ENCODE results near the gene UBE2D2.

Gene UBE2D2

DNA sequence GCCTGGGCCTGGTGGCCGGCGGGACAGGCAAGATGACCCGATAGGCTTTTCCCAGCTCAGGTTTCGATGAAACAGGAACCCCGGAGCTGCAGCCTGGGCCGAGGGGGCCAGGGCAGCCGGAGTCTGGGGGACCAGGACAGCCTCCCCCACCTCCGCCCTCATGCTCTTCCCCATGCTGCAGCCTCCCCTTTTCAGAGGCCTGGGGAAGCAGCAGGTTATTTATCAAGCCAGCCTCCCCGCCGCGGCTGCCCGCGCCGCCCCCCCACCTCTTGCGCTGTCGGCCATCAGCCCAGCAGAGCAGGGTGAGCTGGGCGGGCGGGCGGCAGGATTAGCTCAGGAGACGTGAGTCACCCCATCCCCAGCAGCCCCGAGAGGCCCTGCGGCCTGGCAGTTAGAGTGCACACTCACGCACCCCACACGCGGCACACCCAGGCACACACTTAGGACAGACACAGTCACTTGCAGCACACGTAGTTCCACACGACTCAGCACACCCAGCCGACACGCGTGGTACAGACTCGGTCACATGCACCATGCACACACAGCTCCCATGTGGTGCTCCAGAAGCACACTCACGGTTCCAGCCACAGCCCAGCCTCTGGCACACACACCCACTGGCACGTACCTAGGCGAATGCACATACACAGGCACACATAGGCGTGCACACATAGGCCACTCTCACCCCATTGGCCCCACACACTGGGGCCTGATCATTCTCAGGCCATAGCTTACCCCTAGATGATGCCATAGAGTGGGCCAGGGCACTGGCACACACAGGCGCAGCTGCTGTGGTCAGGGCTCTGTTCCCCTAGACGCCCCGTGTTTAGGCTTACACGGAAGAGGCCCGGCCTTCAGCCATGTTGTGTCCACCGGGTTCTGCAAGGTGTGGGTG lies 100.0 kb downstream of the UBE2D2 start:
- DNase-seq = no peak

DNA sequence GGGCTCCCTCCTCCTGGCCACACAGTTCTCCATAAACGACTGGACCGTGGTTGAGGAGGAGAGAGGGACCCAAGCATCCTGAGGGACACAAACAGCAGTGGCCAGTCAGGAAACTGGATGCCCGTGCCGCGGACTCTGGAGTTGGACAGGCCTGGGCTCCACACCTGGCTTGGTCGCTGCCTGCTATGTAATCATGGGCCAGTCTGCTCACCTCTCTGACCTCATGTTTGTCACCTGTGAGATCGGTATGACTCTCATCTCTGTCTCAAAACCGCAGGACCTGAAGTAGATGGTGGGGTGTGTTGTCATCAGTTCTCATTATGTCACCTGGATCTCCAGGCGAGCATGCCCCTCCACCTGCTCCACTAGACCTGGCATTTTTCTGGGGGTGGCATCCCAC lies 101.5 kb downstream of the UBE2D2 start:
- DNase-seq = no peak

DNA sequence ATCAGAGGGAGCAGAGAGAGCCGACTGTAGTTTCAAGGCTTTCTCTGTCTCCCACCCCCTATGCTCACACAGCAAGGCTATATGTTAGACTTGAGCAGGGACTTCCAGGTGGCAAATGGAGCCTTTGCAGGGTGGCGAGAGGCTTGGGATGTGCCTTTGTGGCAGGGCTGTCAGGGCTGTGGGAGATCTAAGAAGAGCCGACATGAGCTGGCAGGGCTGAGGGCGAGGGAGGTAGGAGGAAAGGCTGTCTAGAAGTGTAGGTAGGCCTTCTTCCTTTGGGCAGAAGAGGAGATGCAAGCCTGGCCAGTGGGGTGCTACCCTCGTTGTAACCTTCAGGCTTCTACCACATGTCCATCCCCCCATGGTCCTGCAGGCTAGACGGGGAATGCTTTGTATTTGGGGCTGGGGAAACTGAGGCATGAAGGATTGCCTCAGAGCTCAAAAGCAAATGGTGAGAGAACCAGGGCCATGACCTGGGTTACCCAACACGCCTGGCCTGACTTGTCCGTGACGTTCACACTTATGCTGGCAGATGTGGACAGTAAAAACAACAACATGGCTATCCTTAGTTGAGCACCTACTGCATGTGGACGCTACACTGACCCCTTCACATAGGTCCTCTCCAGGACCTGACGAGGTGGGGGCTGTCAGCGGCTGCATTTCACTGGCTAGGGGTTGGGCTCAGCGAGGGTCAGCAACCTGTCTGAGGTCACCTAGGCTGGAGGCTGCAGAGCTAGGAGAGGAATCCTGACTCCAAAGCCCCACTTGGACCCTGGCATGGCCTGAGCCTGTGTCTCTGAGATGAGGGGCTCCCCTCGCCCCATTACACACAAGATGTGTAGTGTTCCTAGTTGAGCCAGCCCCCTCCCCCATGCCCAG lies 102.3 kb downstream of the UBE2D2 start:
- DNase-seq = no peak

DNA sequence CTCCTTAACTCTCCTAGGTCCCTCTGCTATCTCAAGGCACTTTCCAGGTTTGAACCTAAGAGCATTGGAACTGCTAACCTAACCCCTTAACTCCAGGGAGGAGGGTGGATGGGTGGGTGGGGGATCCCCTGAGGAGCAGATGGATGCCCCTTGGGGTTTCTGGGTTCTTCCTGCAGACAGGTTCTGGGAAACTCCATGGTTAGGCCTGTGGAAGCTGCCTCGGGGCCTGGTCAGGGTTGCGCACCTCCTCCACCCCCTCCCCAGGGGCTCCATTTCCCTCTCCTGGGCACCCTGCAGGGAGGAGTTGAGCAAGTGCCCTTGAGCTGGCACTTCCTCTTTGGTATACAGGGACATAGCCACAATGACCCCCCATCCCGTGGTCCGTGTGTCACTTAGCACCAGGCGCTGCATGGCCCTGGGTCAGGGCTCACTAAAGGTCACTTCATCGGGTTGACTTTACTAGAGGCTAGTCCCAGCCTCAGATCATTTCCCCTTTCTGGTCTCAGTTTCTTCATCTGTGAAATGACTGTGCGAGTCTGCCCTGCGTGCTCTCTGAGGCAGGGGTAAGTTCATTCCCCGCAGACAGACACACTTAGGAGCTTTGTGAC lies 103.1 kb downstream of the UBE2D2 start:
- no peak for DNase-seq

DNA sequence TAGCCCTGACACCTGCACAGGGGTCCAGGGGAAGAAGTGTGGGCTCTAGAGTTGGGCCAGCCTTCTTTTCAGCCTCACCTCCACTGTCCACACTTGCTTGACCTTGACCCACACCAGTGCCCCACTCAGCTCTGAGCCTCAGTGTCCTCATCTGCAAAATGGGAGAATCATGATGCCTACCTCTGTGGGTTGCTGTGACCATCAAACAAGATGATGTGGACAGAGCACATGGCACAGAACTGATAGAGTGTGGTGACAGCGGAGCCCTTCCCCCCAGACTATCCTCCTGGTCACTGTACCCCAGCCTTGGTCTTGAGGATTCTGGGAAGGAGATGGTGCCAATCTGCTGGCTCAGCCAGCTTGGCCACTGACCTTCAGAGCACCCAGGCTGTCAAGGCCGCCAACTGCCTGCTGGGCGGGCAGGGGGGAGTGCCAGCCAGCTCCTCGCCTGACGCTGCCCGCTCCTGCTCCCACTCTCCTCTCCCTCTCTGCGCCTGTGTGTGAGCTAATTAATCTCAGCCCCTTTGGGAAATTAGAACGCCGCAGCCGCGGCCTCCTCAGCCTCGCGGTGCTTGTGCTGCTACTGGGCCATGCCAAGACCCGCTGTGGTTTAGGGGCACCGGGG lies 103.7 kb downstream of the UBE2D2 start:
- no peak for DNase-seq

DNA sequence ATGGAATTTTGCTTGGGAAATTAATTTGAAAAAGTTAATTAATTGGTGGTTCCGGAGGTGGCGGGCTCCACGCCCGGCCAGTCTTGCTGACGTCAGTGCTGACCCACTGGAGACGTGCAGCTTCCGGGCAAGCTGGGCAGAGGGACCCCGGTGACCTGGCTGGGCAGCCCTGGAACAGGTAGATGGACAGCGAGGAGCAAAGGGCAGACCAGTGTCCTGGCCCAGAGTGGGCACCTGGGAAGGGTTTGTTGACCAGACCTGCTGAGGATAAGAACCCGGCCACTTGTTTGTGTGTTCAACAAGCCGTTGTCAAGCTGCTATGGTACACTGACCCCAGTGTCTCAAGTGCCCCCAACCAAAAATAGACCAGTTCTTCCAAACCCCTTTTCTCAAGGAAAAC lies 104.5 kb downstream of the UBE2D2 start:
- no peak for DNase-seq

DNA sequence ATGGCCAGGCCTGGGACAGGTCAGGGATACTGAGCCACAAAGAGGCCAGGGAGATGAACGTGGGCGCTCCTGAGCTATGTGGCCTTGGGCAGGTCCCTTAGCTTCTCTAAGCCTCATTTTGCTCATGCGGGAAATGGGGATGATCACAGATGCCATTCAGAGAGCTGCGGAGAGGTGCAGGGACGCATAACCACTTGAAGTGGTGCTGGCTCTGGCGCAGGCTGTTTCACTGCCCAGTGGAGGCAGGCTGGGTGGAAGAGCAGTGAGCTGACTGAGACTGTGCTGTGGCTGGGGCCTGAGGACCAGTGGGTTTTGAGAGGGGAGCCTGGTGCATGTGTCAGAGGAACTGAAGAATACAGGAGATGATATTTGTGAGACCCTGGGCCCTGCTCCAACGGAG lies 105.4 kb downstream of the UBE2D2 start:
- no peak for DNase-seq

DNA sequence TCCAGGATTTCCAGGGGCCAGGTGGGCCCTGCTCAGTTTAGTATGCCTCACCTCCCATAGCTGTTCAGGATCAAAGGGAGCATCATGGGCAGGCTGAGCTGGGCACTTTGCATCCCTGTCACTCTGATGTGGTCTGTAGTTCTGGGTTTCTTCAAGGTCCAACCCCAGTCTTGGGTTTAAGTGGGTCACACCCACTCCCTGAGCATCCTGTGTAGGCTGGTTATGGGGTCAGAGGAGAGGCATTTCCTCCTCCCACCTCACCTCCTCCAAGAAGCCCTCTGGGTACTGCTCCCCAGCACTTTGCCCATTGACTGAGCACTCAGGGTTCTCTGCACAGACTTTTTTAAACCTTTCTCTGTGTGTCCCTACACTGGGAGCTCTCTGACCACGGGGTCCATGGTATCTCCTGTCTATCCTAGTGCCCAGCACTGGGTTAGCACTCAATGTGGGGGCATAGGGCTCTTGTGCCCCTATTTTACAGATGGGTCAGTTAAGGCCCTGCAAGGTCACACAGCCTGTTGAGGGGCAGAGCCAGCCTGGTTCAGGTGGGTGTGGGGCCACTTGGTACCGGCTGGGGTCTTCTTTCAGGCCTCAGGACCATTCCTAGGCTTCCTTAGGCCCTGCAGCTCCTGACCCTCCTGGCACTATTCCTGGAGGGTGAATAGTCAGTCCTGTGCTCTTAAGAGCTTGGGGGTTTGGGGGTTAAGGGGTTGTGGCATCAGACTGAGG lies 106.0 kb downstream of the UBE2D2 start:
- no peak for DNase-seq

DNA sequence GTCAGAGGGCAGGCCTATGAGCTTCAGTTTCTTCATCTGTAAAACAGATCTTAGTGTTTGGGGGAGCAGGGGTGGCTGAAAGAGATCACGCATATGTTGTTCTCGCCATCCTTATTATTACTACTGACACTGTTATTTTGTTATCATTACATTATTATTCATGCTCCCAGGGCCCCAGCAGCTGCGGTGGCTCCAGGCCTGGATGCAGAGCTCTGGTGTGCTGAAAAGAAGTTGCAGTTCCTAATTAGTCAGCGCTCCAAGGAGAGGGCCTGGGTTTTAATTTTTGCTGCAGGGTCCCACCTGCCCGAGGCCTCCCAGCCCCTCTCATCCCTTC lies 106.6 kb downstream of the UBE2D2 start:
- DNase-seq = no peak

DNA sequence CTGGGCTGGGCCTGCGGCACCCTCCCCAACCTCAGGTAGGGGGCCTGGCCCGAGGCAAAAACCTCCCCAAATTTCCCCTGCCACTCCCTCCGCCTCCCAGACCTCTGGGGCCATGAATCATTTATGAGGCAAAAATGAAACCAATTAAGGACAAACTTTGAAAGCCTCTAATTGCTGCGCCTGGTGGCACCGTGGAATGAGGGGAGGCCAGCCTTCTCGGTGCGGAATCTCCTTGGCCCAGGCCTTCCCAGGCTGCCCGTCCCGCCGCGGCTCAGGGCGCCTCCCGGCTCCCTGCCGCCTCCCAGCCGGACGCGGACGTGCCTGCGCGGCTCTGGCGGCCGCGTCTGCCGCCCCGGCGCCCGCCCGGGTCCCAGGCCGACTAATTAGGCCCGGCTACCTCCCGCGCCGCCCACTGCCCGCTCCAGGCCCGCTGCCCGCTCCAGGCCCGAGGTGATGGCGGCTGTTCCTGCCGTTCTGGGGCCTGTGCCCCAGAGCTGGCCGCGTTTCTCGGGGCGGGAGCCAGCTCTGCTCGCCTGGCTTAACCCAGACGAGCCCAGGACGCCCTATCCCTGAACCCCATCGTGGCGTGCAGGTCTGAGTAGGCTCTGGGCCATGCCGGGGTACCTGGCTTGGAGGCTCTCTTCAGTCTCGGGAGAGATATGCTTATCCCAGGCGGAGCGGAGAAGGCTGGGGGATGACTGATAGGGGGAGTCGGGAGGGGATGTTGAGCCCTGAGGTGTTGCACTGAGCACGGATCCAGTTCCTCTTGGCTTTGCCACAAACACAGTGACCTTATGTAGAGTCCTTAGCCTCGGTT lies 107.1 kb downstream of the UBE2D2 start:
- no peak for DNase-seq

DNA sequence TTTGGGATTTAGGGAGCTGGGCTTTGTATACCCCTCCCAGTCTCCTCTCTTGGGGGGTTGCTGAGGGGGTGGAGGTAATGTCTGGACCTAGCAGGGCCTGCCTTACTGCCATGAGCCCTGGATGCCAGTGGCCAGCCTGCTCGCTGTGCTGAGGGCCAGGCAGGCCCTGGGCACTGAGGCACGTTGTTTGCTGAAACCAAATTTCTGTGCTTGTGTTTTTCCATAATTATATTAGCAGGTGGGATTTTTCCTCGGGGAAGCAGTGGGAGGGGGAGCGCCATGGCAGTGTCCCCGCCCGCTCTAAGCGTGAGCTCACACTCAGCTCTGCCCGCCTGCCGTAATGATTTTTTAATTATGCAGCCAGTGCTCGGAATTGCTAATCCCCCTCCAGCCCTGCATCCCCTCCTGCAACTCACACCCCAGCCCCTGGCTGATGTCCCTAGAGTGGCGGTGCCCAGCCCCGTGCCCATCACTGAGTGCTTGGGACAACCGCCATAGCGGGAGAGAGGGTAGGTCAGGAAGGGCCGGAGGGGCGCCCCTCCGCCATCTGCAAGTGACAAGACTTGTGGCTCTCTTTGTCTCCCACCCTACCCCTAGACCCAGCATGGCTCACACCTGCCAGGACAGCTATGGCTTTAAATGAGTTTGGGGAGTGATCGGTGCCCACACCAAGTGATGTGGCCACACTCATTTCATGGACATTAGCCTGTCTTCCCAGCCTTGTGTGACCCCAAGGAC lies 108.0 kb downstream of the UBE2D2 start:
- DNase-seq = no peak

DNA sequence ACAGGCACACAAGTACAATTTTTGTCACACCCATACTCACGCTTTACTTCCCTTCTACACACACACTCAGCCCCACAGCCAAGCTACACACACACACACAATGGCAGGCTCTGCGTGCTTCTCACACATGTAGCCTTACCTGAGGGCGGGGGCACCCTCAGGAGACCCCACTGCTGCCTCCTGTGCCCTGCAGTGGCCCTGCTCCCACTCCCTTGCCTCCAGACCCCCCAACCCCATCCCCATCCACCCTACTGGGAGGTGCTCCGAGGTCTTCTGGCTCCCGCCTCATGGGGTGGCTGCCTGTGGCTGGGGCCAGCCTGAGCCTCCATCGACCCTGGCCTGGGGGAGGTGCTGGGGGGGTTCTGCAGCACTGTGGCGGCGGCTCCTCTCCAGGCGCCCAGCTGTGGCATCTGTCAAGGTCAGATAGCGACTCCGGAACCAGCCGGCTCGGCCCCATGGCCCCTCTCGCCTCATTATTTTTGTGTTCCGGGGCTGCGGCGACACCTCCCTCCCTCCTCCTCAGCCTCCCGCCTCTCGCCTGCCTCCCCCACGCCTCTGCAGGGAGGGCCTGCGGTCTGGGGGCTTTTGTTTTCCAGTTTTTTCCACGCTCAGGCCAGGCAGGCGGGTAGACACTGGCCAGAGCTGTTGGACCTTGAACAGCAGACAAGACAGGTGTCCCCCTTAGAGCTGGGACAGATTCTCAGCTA lies 108.7 kb downstream of the UBE2D2 start:
- DNase-seq = no peak

DNA sequence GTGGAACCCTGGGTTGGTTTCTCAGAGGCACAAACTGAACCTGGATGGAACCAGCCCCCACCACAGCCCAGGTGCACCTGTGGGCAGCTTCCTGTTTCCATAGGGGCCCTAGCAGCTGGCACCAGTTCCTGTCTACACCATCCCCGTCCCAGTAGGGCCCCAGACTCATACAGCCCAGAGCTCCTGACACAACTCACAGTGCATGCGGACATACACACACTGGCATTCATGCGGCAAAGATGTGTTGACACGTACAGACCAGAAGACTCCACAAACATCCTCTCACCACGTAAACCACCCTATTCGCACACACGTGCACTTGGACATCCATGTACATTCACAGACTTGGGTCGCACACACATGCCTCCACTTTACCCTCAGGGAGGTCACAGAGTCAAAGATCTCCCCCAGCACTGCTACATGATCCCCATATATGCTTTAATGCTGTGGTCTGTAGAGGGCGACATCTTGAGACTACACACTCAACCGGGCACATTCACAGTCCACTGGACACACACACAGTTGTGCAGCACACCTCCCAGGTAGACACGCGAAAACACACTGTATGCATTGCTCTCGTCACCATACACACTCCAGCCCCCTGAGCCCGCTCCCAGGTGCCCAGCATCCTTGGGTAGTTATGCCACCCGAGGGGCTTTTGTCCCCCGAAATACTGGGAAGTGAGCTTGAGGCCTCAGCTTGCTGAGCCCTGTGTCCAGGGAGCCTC lies 109.4 kb downstream of the UBE2D2 start:
- no peak for DNase-seq

DNA sequence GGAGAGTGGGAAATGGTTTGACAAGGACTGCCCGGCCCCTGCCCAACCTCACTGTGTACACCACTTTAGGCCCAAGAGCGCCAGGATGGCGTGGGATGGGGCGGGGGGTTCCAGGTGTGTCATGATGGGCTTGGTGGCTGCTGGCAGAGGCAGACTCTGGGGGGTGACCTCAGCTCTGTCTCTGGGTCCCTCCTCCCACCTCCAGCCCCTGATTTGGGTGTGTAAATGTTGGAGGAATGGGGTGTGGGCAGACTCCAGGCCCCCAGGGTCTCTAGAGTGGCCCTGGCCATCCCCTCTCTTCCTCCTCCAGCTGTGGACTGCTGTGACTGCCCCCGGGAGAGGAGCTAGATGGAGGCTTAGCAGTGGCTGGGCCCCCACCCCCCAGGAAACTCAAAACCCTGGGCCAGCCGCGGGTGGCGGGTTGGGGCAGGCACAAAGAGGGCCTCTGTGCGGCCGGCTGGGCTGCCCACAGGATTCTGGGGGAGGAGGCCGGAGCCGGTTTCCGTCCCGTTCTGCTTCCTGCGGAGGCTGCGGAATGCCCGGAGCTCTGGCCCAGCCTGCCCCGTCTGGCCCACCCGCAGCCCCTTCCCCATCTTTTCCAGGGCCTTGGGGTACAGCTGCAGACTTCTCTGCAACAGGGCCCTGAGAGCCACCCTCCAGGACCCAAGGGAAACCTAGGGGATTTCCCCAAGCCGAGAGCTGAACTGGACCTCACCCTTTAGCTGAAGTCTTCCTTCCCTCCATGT lies 110.1 kb downstream of the UBE2D2 start:
- DNase-seq = no peak

DNA sequence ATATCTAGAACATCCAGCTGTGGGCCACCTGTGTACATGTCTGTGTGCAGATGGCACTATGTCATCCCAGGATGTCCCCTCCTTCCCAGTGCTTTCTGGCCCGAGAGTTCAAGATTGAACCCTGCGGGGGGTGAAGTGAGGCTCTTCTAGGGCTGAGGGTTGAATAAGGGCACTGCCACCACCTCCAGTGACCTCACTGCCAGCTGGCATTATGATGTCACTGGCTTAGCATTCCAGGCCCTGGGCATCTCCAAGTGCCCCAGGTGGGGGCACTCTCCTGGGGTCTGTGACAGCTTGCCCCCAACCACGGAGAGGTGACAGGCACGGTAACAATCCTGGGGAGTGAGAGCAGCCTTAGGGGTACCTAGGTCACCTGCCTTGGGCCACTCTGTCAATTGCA lies 114.1 kb downstream of the UBE2D2 start:
- no peak for DNase-seq

DNA sequence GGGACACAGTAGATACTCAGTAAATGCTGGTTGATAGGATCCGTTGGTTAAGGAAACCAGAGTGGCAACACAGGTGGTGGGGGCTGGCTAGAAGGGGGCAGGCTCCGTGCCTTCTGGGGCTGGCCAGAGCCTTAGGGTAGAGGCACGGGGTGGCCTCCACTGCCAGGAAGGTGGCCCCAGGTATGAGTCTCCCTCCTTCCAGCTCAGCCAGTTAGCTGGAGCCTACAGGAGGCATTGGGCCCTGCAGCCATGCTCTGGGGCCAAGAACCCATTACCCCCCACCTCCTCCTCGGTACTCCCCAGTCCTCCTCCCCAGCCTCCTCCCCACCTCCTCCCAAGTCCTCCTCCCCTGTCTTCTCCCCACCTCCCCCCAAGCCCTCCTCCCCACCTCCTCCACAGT lies 114.7 kb downstream of the UBE2D2 start:
- DNase-seq = no peak

DNA sequence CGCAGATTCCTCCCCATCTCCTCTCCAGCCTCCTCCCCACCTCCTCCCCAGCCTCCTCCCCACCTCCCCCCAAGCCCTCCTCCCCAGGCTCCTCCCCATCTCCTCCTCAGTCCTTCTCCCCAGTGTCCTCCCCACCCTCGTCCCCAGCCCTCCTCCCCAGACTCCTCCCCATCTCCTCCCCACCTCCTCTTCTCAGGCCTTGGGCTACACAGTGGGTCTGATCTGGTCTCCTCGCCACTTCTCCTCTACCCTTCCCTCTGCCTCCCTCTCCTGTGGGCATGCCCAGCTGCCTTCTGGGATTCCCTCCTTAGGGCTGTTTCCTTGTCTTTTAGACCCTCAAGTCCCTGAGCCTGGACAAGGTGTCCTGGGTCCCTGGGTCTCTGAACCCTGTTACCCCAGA lies 115.3 kb downstream of the UBE2D2 start:
- no peak for DNase-seq

DNA sequence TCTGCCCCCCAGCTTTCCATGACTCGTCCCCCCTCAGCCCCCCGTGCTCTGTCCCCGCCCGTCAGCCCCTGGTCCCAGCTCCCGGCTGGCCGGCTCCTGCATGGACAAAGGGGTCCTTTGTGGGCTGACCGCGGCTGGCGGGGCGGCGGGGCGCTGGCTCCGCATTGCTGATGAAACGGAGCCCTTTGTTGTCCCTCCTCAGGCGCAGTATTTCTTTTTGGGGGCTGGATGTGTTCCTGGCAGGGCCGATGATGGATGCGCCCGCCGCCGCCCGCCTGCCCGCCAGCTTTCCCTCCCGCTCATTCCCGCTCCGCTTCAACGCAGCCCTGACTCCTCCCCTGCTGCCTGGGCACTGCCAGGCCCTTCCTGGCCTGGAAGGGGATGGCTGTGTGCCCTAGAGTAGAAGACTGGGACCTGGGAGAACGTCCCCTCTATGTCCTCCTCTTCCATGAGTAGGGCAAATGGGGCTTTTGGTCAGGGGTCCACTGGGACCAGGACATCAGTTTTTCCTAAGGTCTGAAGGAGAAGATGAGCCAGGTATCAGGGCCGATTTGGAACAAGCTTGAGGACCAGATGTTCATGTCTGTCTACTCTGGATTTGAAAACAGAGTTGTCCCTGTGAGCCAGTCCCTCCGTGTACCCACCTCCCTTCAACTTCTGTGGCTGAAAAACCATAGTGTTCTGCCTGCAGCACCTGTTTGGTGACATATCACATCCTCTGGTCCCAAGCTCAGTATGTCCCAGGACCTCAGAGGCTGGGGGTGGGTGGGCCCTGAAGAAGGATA lies 116.0 kb downstream of the UBE2D2 start:
- DNase-seq = no peak

Data from effector CD8-positive, alpha-beta T cell (primary cell).